HG03159 (cell line): ENCODE measurements around the gene MEIS3.

ENCODE experiments used
- ATAC-seq: cut with Tn5 transposase; IDR thresholded peaks from one replicate; pipeline ENCODE4 v1.9.1; 2021; ENCODE audit warnings: mild to moderate bottlenecking, moderate library complexity; ENCODE audit not compliant: unreplicated experiment

MEIS3 gene

GRCh38 chr19:47419030-47419783, at the start of gene MEIS3:
TSS of gene MEIS3 (minus strand) at chr19:47419527. CDS start at chr19:47419081, 446 bp downstream.
- no peak for ATAC-seq

- no peak for ATAC-seq
Measured at GRCh38 chr19:47467914-47468313, 48.6 kb upstream of the MEIS3 start.

GRCh38 chr19:47465957-47466356, 46.6 kb upstream of the MEIS3 start:
- no peak for ATAC-seq

- no peak for ATAC-seq
Measured at GRCh38 chr19:47464675-47465419, 45.5 kb upstream of the MEIS3 start.

GRCh38 chr19:47461876-47462275, 42.5 kb upstream of the MEIS3 start:
- no peak for ATAC-seq

- no peak for ATAC-seq
Measured at GRCh38 chr19:47459477-47459876, 40.1 kb upstream of the MEIS3 start.

- no peak for ATAC-seq
Measured at GRCh38 chr19:47458672-47459071, 39.3 kb upstream of the MEIS3 start.

GRCh38 chr19:47456721-47457474, 37.6 kb upstream of the MEIS3 start:
- ATAC-seq = no peak

- ATAC-seq = no peak
Measured at GRCh38 chr19:47450478-47450877, 31.2 kb upstream of the MEIS3 start.

- no peak for ATAC-seq
Measured at GRCh38 chr19:47448360-47448727, 29.0 kb upstream of the MEIS3 start.

- ATAC-seq = no peak
Measured at GRCh38 chr19:47447470-47448359, 28.4 kb upstream of the MEIS3 start.

- ATAC-seq = no peak
Measured at GRCh38 chr19:47446534-47447469, 27.5 kb upstream of the MEIS3 start.

- ATAC-seq = no peak
Measured at GRCh38 chr19:47445937-47446402, 26.6 kb upstream of the MEIS3 start.

GRCh38 chr19:47445527-47445926, 26.2 kb upstream of the MEIS3 start:
- no peak for ATAC-seq

- ATAC-seq = no peak
Measured at GRCh38 chr19:47444388-47444821, 25.1 kb upstream of the MEIS3 start.

- ATAC-seq = no peak
Measured at GRCh38 chr19:47443331-47443730, 24.0 kb upstream of the MEIS3 start.

- ATAC-seq = no peak
Measured at GRCh38 chr19:47438793-47439220, 19.5 kb upstream of the MEIS3 start.

GRCh38 chr19:47437500-47437899, 18.2 kb upstream of the MEIS3 start:
- no peak for ATAC-seq

GRCh38 chr19:47436712-47437401, 17.5 kb upstream of the MEIS3 start:
- no peak for ATAC-seq
